Muscle layer of duodenum (tissue), 2 donors: ENCODE data around the gene ASCC3.

ENCODE experiments used
- H3K27ac ChIP-seq: one replicate; pipeline ENCODE4 v1.7.0; 2013; ENCODE audit warnings: mild to moderate bottlenecking, low read length
- H3K27me3 ChIP-seq: one replicate; pipeline ENCODE4 v1.7.0; 2013; ENCODE audit warnings: low read depth, mild to moderate bottlenecking, control low read depth, low read length
- H3K36me3 ChIP-seq, 2 donors: one replicate each; pipeline ENCODE4 v1.7.0; 2013; ENCODE audit warnings: low read length in 2 of 2, control low read depth in 1 of 2, mild to moderate bottlenecking in 1 of 2; ENCODE audit not compliant: insufficient read depth in 2 of 2, control insufficient read depth in 1 of 2
- H3K4me1 ChIP-seq, 2 donors: one replicate each; pipeline ENCODE4 v1.7.0; 2013; ENCODE audit warnings: low read length in 2 of 2, mild to moderate bottlenecking in 2 of 2, control low read depth in 1 of 2, moderate library complexity in 1 of 2; ENCODE audit not compliant: insufficient read depth in 2 of 2, control insufficient read depth in 1 of 2
- H3K4me3 ChIP-seq, 2 donors: one replicate each; pipeline ENCODE4 v1.7.0; 2013; ENCODE audit warnings: low read length in 2 of 2, low read depth in 1 of 2, mild to moderate bottlenecking in 1 of 2
- H3K9me3 ChIP-seq, 2 donors: one replicate each; pipeline ENCODE4 v1.7.0; 2013; ENCODE audit warnings: low read length in 2 of 2, control low read depth in 1 of 2, mild to moderate bottlenecking in 1 of 2; ENCODE audit not compliant: control insufficient read depth in 1 of 2
- donor health status: healthy.

The ASCC3 gene

DNA sequence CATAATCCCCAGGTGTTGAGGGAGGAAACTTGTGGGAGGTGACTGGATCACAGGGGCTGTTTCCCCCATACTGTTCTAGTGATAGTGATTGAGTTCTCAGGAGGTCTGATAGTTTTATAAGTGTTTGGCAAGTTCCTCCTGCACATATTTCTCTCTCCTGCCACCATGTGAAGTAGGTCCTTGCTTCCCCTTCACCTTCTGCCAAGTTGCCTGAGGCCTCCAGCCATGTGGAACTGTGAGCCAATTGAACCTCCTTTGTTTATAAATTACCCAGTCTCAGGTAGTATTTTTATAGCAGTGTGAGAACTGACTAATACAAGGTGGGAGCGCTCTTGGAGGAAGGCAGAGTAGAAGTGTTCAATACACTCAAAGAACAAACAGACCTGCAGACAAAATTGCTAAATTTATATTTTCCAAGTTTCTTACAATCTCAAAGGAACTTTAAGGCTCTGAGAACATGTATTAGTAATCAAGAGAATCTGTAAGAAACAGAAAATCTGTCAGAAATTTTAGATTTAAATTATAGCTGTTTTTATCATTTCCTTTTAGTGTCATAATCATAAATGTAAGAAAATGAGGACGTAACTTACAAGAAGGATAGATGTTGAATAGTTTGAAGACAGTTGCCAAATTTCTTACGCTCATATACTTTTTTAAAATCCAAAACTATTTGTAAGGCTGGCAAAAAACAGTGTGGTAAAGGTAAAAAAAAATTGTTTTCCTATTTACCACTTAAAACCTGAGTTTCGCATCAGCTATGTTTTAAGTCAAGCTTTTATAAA is 77.7 kb downstream of the ASCC3 start:
- Histone ChIP-seq H3K4me1 (no peaks in the 10 kb centered on the region), H3K4me3 (no peak overlapping the region), H3K9me3 (no peaks in the 10 kb centered on the region), H3K36me3 (peaks cover 3 to 15% of the 10 kb centered on the region in 2 donors), H3K27ac (no peak overlapping the region), H3K27me3 (no peaks in the 10 kb centered on the region)

DNA sequence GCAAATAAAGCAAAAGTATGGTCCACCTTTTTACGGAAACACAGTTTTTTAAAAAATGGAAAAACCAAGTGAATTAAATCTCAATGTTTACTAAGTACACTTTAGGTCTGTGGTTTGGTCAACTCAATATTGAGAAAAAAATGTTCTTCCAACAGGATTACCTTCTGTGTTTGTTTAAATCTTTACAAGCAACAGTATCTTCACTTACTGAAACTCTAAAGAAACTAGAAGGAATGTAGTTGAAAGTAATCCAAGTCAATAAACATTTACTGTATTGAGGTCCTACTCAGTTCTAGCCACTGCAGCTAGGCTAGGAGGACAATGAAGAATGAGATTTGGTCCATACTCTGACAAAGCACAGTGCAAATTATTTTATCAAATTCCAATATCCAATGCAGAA is 80.1 kb downstream of the ASCC3 start:
- Histone ChIP-seq H3K27me3 (no peaks in the 10 kb centered on the region), H3K4me3 (no peak overlapping the region), H3K36me3 (peaks cover 9 to 23% of the 10 kb centered on the region in 2 donors), H3K27ac (no peak overlapping the region), H3K9me3 (no peaks in the 10 kb centered on the region), H3K4me1 (no peaks in the 10 kb centered on the region)

DNA sequence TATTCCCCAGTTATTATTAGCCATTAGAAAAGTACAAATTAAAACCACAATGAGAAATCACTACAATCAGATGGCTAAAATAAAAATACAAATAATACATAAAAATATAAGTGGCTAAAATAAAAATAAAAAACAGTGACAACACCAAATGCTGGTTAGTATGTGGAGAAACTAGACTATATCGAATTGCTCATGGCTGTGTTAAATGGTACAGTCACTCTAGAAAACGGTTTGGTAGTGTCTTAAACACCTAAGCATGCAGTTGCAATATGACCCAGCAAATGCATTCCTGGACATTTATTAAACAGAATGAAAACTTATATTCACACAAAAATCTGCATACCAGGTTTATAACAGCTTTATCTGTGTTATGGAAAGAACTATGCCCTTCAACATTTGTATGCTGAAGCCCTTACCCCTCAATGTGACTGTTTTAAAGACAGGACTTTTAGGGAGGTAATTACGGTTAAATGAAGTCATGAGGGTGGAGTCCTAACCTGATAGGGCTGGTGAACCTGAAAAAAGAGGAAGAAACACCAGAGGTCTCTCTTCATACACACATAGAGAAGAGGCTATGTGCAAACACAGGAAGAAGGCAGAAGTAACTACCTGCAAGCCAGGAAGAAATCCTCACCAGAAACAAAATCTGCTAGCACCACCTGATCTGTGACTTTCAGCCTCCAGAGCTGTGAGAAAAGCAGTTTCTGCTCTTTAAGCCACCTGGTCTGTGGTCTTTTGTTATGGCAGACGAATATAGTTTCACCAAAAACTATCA is 84.9 kb downstream of the ASCC3 start:
- Histone ChIP-seq H3K4me1 (no peaks in the 10 kb centered on the region), H3K9me3 (no peaks in the 10 kb centered on the region), H3K36me3 (peaks cover 12 to 19% of the 10 kb centered on the region in 2 donors), H3K27me3 (no peaks in the 10 kb centered on the region), H3K27ac (no peak overlapping the region), H3K4me3 (no peak overlapping the region)

DNA sequence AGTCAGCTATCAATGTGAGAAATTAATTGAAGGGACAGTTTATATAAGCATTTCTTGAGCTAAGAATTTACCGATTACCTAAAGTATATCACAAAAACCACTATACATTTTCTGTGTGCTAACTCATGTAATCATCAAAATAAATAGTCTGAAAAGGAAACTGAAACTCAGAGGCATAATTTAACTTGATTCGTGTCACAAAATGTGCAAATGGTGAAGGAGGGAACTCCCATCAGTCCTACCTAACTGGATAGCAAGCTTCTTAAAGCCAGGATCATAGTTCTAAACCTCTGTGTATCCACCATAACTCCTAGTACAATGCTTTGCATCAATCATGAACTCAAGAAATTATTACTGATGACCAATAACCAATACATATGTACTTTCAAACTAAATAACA is 91.0 kb downstream of the ASCC3 start:
- Histone ChIP-seq H3K4me1 (no peaks in the 10 kb centered on the region), H3K36me3 (peaks cover 0 to 3% of the 10 kb centered on the region in 2 donors), H3K9me3 (no peaks in the 10 kb centered on the region), H3K4me3 (no peak overlapping the region), H3K27ac (no peak overlapping the region), H3K27me3 (no peaks in the 10 kb centered on the region)

DNA sequence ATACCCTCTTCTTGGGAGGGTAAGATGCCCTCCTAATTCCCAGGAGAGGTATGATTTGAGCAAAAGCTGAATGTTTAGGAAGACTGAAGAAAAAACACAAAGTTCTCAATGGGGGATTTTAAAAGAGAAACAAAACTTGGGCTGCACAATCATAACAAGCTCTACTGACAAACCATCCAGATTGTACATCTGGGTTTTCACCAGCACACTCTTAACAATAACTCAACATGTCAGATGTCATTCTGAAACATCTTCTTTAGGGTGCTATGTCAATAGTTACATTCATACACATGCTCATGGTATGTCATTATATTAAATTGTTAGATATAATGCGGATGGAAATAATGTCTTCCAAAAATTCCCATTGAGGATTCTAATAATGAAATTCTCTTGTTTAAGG is 95.1 kb downstream of the ASCC3 start:
- Histone ChIP-seq H3K4me3 (no peak overlapping the region), H3K36me3 (no peaks in the 10 kb centered on the region), H3K4me1 (no peaks in the 10 kb centered on the region), H3K27ac (no peak overlapping the region), H3K27me3 (no peaks in the 10 kb centered on the region), H3K9me3 (no peaks in the 10 kb centered on the region)

DNA sequence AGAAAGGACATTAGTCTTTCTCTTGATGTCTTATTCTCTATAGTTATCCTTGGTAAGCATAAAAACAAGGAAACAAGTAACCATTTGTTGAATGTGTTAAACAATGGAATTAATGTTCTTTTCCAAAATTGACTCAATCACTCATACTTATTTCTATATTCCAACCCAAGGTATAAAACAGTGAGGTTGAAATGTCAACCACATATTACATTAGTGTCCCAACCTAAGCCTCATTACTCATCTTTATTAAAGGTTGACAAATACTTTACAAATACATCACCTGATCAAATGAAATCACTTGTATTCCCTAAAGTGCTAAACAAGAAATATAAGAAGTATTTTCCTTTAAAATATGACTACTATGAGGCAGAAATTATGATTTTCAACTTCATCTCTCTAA is 100.5 kb downstream of the ASCC3 start:
- Histone ChIP-seq H3K36me3 (no peaks in the 10 kb centered on the region), H3K4me1 (no peaks in the 10 kb centered on the region), H3K4me3 (no peak overlapping the region), H3K27me3 (no peaks in the 10 kb centered on the region), H3K9me3 (no peaks in the 10 kb centered on the region), H3K27ac (no peak overlapping the region)

DNA sequence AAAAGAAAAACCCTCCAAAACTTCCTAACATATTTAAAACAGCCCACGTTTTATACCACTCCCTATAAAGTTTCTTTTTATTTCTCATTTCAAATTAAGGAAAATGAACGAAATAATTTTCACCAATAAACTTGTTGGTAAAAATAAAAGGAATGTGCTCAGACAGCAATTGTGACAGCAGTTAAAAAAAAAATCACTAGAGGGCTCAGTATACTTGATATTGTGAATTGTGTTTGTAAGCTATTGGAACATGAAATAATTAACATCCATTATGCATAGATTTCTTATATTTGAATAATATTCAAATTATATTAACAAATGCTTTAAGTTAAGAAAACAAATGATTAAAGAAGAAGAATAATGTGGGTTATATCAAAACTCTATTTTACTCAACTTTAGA is 105.5 kb downstream of the ASCC3 start:
- Histone ChIP-seq H3K27me3 (no peaks in the 10 kb centered on the region), H3K4me3 (no peak overlapping the region), H3K27ac (no peak overlapping the region), H3K9me3 (no peaks in the 10 kb centered on the region), H3K4me1 (no peaks in the 10 kb centered on the region), H3K36me3 (no peaks in the 10 kb centered on the region)

DNA sequence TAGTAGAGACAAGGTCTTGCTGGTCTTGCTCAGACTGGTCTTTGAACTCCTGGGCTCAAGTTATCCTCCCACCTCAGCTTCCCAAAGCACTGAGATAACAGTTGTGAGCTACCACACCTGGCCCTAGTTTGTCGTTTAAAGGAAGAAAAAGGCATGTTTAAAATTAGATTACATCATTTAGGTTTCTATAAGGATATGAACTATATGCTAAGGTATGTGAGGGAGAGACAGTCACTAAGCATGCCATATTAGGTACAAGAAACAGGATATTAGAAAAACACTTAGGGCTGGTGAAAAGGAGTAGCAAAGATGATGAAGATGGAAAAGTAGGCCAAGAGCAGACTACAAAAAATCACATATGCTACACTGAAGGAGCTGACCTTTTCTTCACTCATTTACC is 106.4 kb downstream of the ASCC3 start:
- Histone ChIP-seq H3K4me1 (no peaks in the 10 kb centered on the region), H3K27me3 (no peaks in the 10 kb centered on the region), H3K9me3 (no peaks in the 10 kb centered on the region), H3K27ac (no peak overlapping the region), H3K36me3 (no peaks in the 10 kb centered on the region), H3K4me3 (no peak overlapping the region)

DNA sequence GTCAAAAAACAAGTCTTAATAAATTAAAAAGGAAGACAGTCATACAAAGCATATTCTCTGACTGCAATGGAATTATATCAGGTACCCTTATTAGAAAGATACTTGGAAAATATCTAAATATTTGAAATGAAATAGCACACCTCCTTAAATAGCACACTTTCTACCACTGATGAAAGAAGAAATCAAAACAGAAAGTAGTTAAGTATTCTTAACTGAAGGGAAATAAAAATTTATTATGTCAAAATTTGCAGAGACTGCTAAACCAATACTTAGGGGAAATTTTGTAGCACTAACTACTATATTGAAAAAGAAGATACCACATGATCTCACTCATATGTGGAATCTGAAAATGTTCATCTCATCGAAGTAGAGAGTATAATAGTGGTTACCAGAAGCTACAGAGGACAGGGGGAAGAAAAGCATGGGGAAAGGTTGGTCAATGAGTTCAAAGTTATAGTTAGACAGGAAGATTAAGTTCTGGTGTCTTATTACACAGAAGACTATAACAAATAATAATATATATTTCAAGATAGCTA is 112.2 kb downstream of the ASCC3 start:
- Histone ChIP-seq H3K9me3 (no peaks in the 10 kb centered on the region), H3K4me1 (no peaks in the 10 kb centered on the region), H3K4me3 (no peak overlapping the region), H3K36me3 (peaks cover 8 to 28% of the 10 kb centered on the region in 2 donors), H3K27me3 (no peaks in the 10 kb centered on the region), H3K27ac (no peak overlapping the region)

DNA sequence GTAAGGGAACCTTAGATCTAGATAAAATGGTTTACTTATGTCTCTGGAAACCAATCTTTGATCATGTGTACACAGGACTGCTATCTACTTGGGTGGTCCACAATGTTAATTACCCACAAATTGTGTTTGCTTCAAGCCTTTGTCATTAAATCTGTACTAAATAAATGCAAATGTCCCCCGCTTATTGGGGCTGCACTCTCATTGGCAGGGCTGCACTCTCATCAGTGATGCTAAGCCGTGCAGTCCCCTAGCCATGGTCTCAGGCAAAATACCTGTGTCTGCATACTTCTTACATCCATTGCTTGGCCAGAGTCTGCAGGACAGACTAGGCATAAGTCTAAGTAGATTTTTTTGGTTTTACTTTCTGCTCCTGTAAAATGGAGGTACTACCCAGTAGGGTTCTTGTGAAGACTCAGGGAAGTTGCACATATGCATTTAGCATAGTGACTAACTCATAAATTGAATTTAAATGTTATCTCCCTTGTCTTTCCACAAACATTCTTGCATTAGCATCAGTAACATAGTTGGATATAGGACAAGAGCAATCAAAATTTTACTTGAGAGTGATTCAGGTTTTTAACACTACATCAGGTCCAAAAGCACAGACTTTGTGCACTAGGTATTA is 117.4 kb downstream of the ASCC3 start:
- no peaks in the 10 kb centered on the region for H3K27me3 ChIP-seq
- H3K36me3 ChIP-seq, result peaks cover 11 to 50% of the 10 kb centered on the region in 2 donors
- H3K4me3 ChIP-seq, result no peak overlapping the region
- no peaks in the 10 kb centered on the region for H3K4me1 ChIP-seq
- H3K9me3 ChIP-seq, result no peaks in the 10 kb centered on the region
- no peak overlapping the region for H3K27ac ChIP-seq

DNA sequence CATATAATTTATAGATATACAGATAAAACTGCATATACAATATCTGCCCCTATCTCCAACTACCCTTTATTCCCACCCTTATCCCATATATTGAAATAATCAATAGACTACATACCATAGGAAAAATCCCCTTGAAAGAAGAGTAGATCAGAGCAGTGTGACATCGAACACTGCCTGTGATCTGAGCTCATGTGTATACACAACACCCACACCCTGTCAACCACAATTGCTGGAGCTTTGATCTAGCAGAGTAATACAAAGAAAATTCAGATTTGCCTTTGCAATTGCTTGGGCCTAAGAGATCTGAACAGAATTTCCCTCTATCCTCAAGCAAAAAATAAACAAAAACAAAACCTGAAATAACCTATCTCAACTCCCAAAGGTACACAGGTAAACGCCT is 119.3 kb downstream of the ASCC3 start:
- no peaks in the 10 kb centered on the region for H3K4me1 ChIP-seq
- no peaks in the 10 kb centered on the region for H3K27me3 ChIP-seq
- H3K4me3 ChIP-seq, result no peak overlapping the region
- no peaks in the 10 kb centered on the region for H3K9me3 ChIP-seq
- H3K27ac ChIP-seq, result no peak overlapping the region
- peaks cover 11 to 44% of the 10 kb centered on the region in 2 donors for H3K36me3 ChIP-seq
